Panc1 (cell line): ENCODE measurements around the gene SNAP47. TPM values are rescaled to one million over a fixed set of nuclear protein-coding genes. Genes with fewer than 3 reads are reported as not detected.

ENCODE experiments used
- ATAC-seq: fragments of 200-7000 bp; cut with Tn5 transposase; 2 replicates; pipeline ENCODE4 v1.9.1; 2020; ENCODE audit warnings: mild to moderate bottlenecking, moderate library complexity
- BruUV-seq: library from RNA; stranded (reverse); fragments of 400-500 nt; replicated peaks from 2 replicates; lab custom pipeline; 2021; lab: Mats Ljungman, UMichigan
- CTCF ChIA-PET: fragments of 300-600 bp; sonication (Branson Sonifier 250); formaldehyde crosslinking; loops from one replicate; lab custom pipeline; 2022; ENCODE audit warnings: antibody characterized with exemption; lab: Charles Lee
- POLR2A ChIA-PET: fragments of 300-600 bp; sonication (Branson Sonifier 250); formaldehyde crosslinking; loops from one replicate; lab custom pipeline; 2022; ENCODE audit warnings: antibody characterized with exemption; lab: Charles Lee
- DNase-seq: peaks from one replicate; pipeline ENCODE4 v3.0.0-alpha.2; 2010; ENCODE audit warnings: low read depth, low spot score
- H3K27ac ChIP-seq: 2 replicates; pipeline ENCODE4 v1.5.1; 2011; ENCODE audit warnings: mild to moderate bottlenecking, low read length, inconsistent platforms
- H3K27me3 ChIP-seq: fragments of 200-500 bp; sonication (Bioruptor generic); 2 replicates; pipeline ENCODE4 v1.6.0; 2014; ENCODE audit warnings: low read length, inconsistent platforms; ENCODE audit not compliant: control insufficient read depth, insufficient read depth
- H3K36me3 ChIP-seq: fragments of 200-500 bp; sonication (Bioruptor generic); 2 replicates; pipeline ENCODE4 v1.5.1; 2014; ENCODE audit warnings: inconsistent platforms, mild to moderate bottlenecking, low read length, moderate library complexity; ENCODE audit not compliant: control insufficient read depth, insufficient read depth
- H3K4me1 ChIP-seq: 2 replicates; pipeline ENCODE4 v1.5.1; 2011; ENCODE audit warnings: inconsistent platforms, mild to moderate bottlenecking, low read length, moderate library complexity; ENCODE audit not compliant: control insufficient read depth, insufficient read depth
- H3K4me3 ChIP-seq, 2 experiments: 2 replicates each; pipeline ENCODE4 v1.5.1; 2011 to 2012; ENCODE audit warnings: low read depth in 2 of 2, low read length in 2 of 2, mild to moderate bottlenecking in 2 of 2, inconsistent platforms in 1 of 2, moderate library complexity in 1 of 2
- H3K9me3 ChIP-seq: fragments of 200-500 bp; sonication (Bioruptor generic); 2 replicates; pipeline ENCODE4 v1.5.1; 2014; ENCODE audit warnings: low read depth, mild to moderate bottlenecking, inconsistent platforms, low read length, moderate library complexity; ENCODE audit not compliant: control insufficient read depth, insufficient read depth
- POLR2AphosphoS5 ChIP-seq: IDR thresholded peaks from 2 replicates; pipeline ENCODE4 v1.6.1; 2012; ENCODE audit warnings: mild to moderate bottlenecking, low read depth, low read length, moderate library complexity
- SIN3A ChIP-seq: IDR thresholded peaks from 2 replicates; pipeline ENCODE4 v1.6.1; 2012; ENCODE audit warnings: low read depth, mild to moderate bottlenecking, low read length, moderate library complexity, borderline replicate concordance; ENCODE audit not compliant: insufficient read depth
- TCF7L2 ChIP-seq: IDR thresholded peaks from 2 replicates; pipeline ENCODE4 v1.6.1; 2011; ENCODE audit warnings: mild to moderate bottlenecking, low read depth, low read length, inconsistent platforms
- in situ Hi-C: cut with HindIII; loops from 2 replicates; pipeline ENCODE4 v1.10.0; 2016; ENCODE audit warnings: low sequenced_read_pairs, low pct_unique_long_range_greater_than_20kb
- intact Hi-C: fragments of 100-400 bp; cut with micrococcal nuclease; formaldehyde crosslinking; loops from one replicate; pipeline ENCODE4 v1.10.0; 2022; ENCODE audit not compliant: unreplicated experiment
- total RNA-seq: library from RNA; stranded (reverse); gene quantifications from one replicate; pipeline ENCODE4 v1.2.1, GENCODE V29; 2021; ENCODE audit not compliant: unreplicated experiment
- TF ChIP-seq, protein P1 (sequence below): fragments of 450-650 bp; IDR thresholded peaks from 2 replicates; pipeline ENCODE4 v1.5.1; 2017; ENCODE audit warnings: mild to moderate bottlenecking
- TF ChIP-seq, protein P2 (sequence below), 2 experiments: IDR thresholded peaks; 2 replicates each; pipeline ENCODE4 v1.6.1; 2011 to 2012; ENCODE audit warnings: low read depth in 2 of 2, control low read depth in 1 of 2, low read length in 1 of 2, mild to moderate bottlenecking in 1 of 2, moderate library complexity in 1 of 2; ENCODE audit not compliant: insufficient read depth in 1 of 2

Gene SNAP47
- total RNA-seq, 1 experiment from 2014 or later: 55.6 TPM

DNA sequence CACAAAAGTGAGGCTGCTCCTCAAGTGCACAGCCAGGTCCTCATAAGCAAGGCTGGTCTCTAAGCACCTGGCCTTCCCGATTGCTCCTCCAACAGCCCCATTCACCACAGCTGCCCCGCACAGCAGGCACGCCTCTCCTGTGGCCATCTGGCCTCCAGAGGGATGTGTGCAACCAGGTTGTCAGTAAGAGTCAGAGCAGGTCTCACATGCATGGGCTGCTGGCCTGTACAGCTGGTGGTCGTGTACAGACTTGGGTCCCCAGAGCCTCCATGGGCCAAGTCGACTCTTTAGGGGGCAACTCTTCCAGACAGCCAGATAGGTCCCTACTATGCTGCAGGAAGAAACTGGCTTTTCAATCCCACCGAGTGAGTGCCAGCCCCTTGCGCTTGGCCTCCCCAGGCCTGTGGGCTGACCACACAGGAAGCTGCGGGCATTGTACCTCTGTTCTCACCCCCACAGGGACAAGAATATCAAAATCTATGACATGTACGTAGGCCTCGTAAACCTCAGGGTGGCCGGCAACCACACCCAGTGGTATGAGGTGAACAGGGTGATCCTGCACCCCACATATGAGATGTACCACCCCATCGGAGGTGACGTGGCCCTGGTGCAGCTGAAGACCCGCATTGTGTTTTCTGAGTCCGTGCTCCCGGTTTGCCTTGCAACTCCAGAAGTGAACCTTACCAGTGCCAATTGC, 81.7 kb downstream of the SNAP47 start:
- Histone ChIP-seq H3K4me3 (no peak overlapping the region), H3K27me3 (no peaks in the 10 kb centered on the region), H3K27ac (no peak overlapping the region), H3K9me3 (no peaks in the 10 kb centered on the region), H3K36me3 (no peaks in the 10 kb centered on the region), H3K4me1 (no peaks in the 10 kb centered on the region)
- BruUV-seq: no TSS peak
- no peak for TF ChIP-seq SIN3A
- TF ChIP-seq, protein P1, sequence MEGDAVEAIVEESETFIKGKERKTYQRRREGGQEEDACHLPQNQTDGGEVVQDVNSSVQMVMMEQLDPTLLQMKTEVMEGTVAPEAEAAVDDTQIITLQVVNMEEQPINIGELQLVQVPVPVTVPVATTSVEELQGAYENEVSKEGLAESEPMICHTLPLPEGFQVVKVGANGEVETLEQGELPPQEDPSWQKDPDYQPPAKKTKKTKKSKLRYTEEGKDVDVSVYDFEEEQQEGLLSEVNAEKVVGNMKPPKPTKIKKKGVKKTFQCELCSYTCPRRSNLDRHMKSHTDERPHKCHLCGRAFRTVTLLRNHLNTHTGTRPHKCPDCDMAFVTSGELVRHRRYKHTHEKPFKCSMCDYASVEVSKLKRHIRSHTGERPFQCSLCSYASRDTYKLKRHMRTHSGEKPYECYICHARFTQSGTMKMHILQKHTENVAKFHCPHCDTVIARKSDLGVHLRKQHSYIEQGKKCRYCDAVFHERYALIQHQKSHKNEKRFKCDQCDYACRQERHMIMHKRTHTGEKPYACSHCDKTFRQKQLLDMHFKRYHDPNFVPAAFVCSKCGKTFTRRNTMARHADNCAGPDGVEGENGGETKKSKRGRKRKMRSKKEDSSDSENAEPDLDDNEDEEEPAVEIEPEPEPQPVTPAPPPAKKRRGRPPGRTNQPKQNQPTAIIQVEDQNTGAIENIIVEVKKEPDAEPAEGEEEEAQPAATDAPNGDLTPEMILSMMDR: no peak
- TF ChIP-seq TCF7L2: no peak
- TF ChIP-seq, protein P2, sequence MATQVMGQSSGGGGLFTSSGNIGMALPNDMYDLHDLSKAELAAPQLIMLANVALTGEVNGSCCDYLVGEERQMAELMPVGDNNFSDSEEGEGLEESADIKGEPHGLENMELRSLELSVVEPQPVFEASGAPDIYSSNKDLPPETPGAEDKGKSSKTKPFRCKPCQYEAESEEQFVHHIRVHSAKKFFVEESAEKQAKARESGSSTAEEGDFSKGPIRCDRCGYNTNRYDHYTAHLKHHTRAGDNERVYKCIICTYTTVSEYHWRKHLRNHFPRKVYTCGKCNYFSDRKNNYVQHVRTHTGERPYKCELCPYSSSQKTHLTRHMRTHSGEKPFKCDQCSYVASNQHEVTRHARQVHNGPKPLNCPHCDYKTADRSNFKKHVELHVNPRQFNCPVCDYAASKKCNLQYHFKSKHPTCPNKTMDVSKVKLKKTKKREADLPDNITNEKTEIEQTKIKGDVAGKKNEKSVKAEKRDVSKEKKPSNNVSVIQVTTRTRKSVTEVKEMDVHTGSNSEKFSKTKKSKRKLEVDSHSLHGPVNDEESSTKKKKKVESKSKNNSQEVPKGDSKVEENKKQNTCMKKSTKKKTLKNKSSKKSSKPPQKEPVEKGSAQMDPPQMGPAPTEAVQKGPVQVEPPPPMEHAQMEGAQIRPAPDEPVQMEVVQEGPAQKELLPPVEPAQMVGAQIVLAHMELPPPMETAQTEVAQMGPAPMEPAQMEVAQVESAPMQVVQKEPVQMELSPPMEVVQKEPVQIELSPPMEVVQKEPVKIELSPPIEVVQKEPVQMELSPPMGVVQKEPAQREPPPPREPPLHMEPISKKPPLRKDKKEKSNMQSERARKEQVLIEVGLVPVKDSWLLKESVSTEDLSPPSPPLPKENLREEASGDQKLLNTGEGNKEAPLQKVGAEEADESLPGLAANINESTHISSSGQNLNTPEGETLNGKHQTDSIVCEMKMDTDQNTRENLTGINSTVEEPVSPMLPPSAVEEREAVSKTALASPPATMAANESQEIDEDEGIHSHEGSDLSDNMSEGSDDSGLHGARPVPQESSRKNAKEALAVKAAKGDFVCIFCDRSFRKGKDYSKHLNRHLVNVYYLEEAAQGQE (IDR thresholded peaks at IDR 0.05; ENCODE audit: insufficient read depth in 1 of 2, low read depth in 2 of 2, low read length in 1 of 2): no peak
- no peak for TF ChIP-seq POLR2AphosphoS5
- POLR2A ChIA-PET: no interaction called here
- in situ Hi-C loops (no loop called here), intact Hi-C loops (no loop called here)
- DNase-seq: no peak
- ATAC-seq: no peak
- CTCF ChIA-PET: no interaction called here

DNA sequence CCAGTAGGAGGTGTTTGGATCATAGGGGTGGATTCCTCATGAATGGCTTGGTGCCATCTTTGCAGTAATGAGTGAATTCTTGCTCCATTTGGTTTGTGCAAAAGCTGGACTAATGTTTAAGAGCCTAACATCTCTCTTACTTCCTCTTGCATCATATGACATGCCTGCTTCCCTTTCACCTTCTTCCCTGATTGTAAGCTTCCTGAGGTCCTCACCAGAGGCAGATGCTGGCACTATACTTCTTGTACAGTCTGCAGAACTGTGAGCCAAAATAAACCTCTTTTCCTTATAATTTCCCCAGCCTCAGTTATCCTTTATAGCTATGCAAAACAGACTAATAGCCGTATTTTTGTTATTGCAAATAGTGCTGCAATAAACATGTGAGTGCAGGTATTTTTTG, 88.3 kb downstream of the SNAP47 start:
- BruUV-seq: no TSS peak

More for the DNA sequence above, 88.3 kb downstream of the SNAP47 start:
- TF ChIP-seq, protein P1: no peak
- TF ChIP-seq TCF7L2 (no peak), SIN3A (no peak), POLR2AphosphoS5 (no peak)
- TF ChIP-seq, protein P2 (IDR thresholded peaks at IDR 0.05; ENCODE audit: insufficient read depth in 1 of 2, low read depth in 2 of 2, low read length in 1 of 2): no peak
- H3K27ac ChIP-seq: no peak overlapping the region
- no peaks in the 10 kb centered on the region for H3K27me3 ChIP-seq
- H3K4me1 ChIP-seq: no peaks in the 10 kb centered on the region
- no peaks in the 10 kb centered on the region for H3K9me3 ChIP-seq
- no peaks in the 10 kb centered on the region for H3K36me3 ChIP-seq
- ChIA-PET POLR2A (no interaction called here), CTCF (no interaction called here)
- intact Hi-C loops (no loop called here), in situ Hi-C loops (no loop called here)
- DNase-seq (no peak), ATAC-seq (no peak)
- no peak overlapping the region for H3K4me3 ChIP-seq
